HFFc6 (cell line): ENCODE data around the gene IL24. TPM values are rescaled to one million over a fixed set of nuclear protein-coding genes. Genes with fewer than 3 reads are reported as not detected.

Source experiments
- DNase-seq: peaks from one replicate; pipeline ENCODE4 v3.0.0-alpha.2; 2018
- H3K27ac Mint-ChIP-seq: 2 replicates; pipeline ENCODE4 v1.8.0; 2020; ENCODE audit warnings: mild to moderate bottlenecking, mixed read lengths
- H3K27me3 Mint-ChIP-seq: 2 replicates; pipeline ENCODE4 v1.8.0; 2021; ENCODE audit warnings: mild to moderate bottlenecking, moderate library complexity, mixed read lengths; ENCODE audit not compliant: insufficient read depth
- H3K36me3 Mint-ChIP-seq: 2 replicates; pipeline ENCODE4 v1.8.0; 2021; ENCODE audit warnings: low read depth, mixed read lengths
- H3K4me1 Mint-ChIP-seq: 2 replicates; pipeline ENCODE4 v1.8.0; 2020; ENCODE audit warnings: low read depth, mixed read lengths
- H3K4me3 Mint-ChIP-seq: 2 replicates; pipeline ENCODE4 v1.8.0; 2020; ENCODE audit warnings: mild to moderate bottlenecking, moderate library complexity, mixed read lengths
- H3K9me3 Mint-ChIP-seq: 2 replicates; pipeline ENCODE4 v1.8.0; 2020; ENCODE audit warnings: mild to moderate bottlenecking, mixed read lengths
- total RNA-seq, 6 experiments: library from RNA; stranded (reverse); fragmentation: NEBNext Ultra II Directional; extraction: Animal tissue kit (Norgen Biotek cat#: 25700); gene quantifications; 2 replicates in 1 of 6; 3 replicates in 5 of 6; pipeline ENCODE4 v1.2.3, GENCODE V29; 2021
- TF ChIP-seq, protein P1 (sequence below): fragments of 200-600 bp; sonication (generic); IDR thresholded peaks from 2 replicates; pipeline ENCODE4 v1.5.0; 2021; ENCODE audit warnings: antibody characterized with exemption, mild to moderate bottlenecking

The IL24 gene
- total RNA-seq, 6 experiments from 2014 or later: 0.24 TPM; not detected in 5

DNA sequence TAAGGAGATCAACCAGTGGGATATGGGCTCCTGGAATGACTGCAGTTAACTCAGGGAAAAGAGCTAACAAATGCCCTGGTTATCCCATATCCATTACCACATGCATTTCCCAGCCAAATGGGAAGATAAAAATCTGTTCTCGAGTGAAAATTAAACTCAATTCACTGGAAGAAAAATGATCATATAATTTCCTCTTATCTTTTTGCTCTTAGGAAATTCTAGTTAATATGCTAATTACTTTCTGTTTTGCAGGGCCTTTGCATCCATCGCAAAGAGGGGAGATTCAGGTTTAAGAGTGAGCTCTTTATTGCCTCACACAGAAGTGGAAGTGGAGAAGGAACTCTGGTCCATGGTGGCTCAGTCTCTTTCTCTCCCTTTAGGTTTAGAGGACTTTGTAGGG is 3.9 kb upstream of the IL24 start:
- H3K27me3 Mint-ChIP-seq: no peaks in the 10 kb centered on the region
- no peak overlapping the region for H3K27ac Mint-ChIP-seq
- DNase-seq: no peak
- no peaks in the 10 kb centered on the region for H3K9me3 Mint-ChIP-seq
- H3K4me1 Mint-ChIP-seq: peaks cover 90% of the 10 kb centered on the region
- TF ChIP-seq, protein P1, sequence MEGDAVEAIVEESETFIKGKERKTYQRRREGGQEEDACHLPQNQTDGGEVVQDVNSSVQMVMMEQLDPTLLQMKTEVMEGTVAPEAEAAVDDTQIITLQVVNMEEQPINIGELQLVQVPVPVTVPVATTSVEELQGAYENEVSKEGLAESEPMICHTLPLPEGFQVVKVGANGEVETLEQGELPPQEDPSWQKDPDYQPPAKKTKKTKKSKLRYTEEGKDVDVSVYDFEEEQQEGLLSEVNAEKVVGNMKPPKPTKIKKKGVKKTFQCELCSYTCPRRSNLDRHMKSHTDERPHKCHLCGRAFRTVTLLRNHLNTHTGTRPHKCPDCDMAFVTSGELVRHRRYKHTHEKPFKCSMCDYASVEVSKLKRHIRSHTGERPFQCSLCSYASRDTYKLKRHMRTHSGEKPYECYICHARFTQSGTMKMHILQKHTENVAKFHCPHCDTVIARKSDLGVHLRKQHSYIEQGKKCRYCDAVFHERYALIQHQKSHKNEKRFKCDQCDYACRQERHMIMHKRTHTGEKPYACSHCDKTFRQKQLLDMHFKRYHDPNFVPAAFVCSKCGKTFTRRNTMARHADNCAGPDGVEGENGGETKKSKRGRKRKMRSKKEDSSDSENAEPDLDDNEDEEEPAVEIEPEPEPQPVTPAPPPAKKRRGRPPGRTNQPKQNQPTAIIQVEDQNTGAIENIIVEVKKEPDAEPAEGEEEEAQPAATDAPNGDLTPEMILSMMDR: no peak
- no peak overlapping the region for H3K4me3 Mint-ChIP-seq
- no peaks in the 10 kb centered on the region for H3K36me3 Mint-ChIP-seq

DNA sequence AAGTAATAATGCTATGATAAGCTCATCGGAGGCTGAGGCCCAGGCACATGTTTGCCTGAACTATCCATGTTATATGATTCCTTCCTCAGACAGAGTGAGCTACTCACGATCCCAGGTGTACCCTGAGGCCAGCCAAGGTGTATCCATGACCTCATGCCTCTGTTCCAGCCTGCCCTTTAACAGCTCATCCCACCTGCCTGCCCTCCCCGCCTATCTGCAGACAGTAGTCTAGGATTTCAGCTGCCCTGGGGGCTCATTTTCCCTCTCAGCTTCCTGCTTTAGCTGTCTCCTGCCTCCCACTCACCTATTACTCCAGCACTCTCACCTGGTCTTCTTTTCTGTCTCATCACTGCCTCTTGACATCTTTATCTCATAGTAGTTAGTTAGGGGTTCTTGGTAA is 1.9 kb upstream of the IL24 start:
- H3K9me3 Mint-ChIP-seq: no peaks in the 10 kb centered on the region
- peak overlapping the region; percentile 81 for H3K27ac Mint-ChIP-seq
- no peak for DNase-seq
- H3K4me1 Mint-ChIP-seq: peaks cover 92% of the 10 kb centered on the region
- no peaks in the 10 kb centered on the region for H3K36me3 Mint-ChIP-seq
- 0 out of 2 replicates have a peak overlapping the region, but pooled peaks have one; percentile 8 for H3K4me3 Mint-ChIP-seq
- TF ChIP-seq, protein P1: no peak
- no peaks in the 10 kb centered on the region for H3K27me3 Mint-ChIP-seq

DNA sequence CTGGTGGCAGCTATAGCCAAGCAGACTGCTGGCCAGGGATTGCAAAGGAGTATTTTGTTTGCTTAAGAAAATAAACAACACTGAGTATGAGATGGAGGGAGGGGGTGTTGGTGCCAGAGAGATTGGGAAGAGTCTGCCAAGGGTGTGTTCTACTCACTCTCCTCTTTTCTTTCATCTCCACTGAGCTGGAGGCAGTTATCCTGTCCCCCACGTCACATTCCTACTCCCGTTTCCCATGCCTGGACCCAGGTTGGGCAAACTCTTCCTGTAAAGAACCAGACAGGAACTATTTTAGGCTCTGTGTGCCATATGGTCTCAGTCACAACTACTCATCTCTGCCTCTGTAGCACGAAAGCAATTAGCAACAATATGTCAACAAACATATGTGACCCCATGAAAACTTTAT is 1.4 kb upstream of the IL24 start:
- Mint-ChIP-seq H3K4me1 (peaks cover 87% of the 10 kb centered on the region), H3K27ac (peak overlapping the region; percentile 81), H3K27me3 (no peaks in the 10 kb centered on the region), H3K36me3 (no peaks in the 10 kb centered on the region), H3K4me3 (peak overlapping the region; percentile 8; the same call in 1 of the 2 replicates), H3K9me3 (no peaks in the 10 kb centered on the region)
- DNase-seq: peak; percentile 74
- TF ChIP-seq, protein P1: no peak

DNA sequence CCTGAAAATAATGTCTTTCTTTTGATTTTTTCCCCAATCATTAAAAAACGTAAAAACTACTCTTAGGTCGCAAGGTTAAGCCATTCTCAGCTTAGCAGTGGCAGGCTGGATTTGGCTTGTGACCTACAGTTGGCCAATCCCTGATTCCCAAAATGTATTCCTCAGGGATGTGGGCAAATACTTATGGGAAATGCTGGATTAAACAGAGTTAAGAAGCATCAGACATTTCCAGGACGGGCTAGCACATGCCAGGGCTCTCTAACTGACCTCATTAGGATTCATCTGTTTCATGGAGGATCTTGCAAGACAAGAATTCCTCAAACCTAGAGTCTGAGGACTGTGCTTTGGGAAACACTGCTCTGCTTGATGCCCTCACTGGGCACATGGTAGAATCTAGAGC is 982 bp upstream of the IL24 start:
- Mint-ChIP-seq H3K4me3 (no peak overlapping the region; the same call in 1 of the 2 replicates), H3K27me3 (no peaks in the 10 kb centered on the region)

DNA sequence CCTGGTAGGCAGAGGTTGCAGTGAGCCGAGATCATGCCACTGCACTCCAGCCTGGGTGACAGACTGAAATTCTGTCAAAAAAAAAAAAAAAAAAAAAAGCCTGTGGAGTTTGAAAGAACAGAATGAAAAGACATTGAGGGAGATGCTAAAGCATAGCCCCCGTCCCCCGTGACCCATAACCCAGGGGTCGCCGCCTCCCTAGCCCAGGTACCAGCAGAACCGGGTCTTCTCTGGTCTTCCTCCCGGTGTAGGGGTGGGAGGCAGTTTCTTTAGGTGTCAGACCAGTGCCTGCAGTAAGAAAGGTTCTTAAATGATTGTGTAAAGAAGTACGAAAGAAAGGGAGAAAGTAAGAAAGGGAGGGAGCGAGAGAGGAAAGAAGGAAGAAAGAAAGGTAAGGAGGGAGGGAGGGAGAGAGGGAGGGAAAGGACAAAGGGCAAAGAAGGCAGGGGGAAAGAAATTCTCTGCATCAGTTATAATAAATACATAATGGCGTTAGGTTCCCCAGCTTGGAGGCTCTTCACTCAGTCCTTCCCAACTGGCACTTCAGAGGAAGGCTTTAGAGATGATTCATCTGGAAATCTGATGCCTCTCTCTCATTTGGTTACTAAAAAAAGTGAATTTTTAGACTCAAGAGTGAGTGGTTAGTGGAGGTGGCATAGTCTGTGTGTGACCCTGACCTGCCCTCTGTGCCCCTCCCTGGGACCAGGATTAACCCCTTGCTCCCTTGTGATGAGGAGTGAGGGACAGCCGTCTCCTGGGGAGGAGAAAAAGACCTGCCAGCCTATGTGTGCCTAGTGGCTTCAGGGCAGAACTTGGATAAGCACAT is 1.1 kb downstream of the IL24 start:
- TF ChIP-seq, protein P1: no peak
- peak; percentile 68 for DNase-seq
- no peaks in the 10 kb centered on the region for H3K36me3 Mint-ChIP-seq
- peak overlapping the region; percentile 60 for H3K4me3 Mint-ChIP-seq
- no peaks in the 10 kb centered on the region for H3K9me3 Mint-ChIP-seq
- H3K27me3 Mint-ChIP-seq: no peaks in the 10 kb centered on the region; the same call in 1 of the 2 replicates
- H3K4me1 Mint-ChIP-seq: peaks cover 69% of the 10 kb centered on the region
- peak overlapping the region; percentile 81 for H3K27ac Mint-ChIP-seq

More for the DNA sequence above, 982 bp upstream of the IL24 start:
- peaks cover 82% of the 10 kb centered on the region for H3K4me1 Mint-ChIP-seq
- peak overlapping the region; percentile 81 for H3K27ac Mint-ChIP-seq
- H3K36me3 Mint-ChIP-seq: no peaks in the 10 kb centered on the region
- DNase-seq: no peak
- no peaks in the 10 kb centered on the region for H3K9me3 Mint-ChIP-seq
- TF ChIP-seq, protein P1: no peak
